OCI-LY3 (cell line): Measurements from ENCODE around the gene LMBR1.

ENCODE experiments used
- H2AFZ ChIP-seq: fragments of 200-600, 300-600 bp; shearing (Covaris generic); 2 replicates; pipeline ENCODE4 v1.6.0; 2014; ENCODE audit warnings: antibody characterized with exemption, low read depth, low read length
- H3K27ac ChIP-seq: fragments of 200-600, 300-600 bp; sonication (generic); 2 replicates; pipeline ENCODE4 v1.5.1; 2014; ENCODE audit warnings: mild to moderate bottlenecking, low read length, moderate library complexity, mixed read lengths
- H3K27me3 ChIP-seq: fragments of 200-600, 300-600 bp; sonication (generic); 2 replicates; pipeline ENCODE4 v1.6.1; 2014; ENCODE audit warnings: low read depth, low read length, mixed read lengths
- H3K36me3 ChIP-seq: fragments of 200-600, 300-600 bp; sonication (generic); replicated peaks from 2 replicates; pipeline ENCODE3; 2014; ENCODE audit warnings: low read depth, low read length, mixed read lengths
- H3K4me1 ChIP-seq: fragments of 300-600, 200-600 bp; sonication (generic); 2 replicates; pipeline ENCODE4 v1.6.1; 2014; ENCODE audit warnings: low read length, mixed read lengths
- H3K4me2 ChIP-seq: fragments of 200-600, 300-600 bp; sonication (generic); 2 replicates; pipeline ENCODE4 v1.6.1; 2014; ENCODE audit warnings: low read length, mixed read lengths
- H3K4me3 ChIP-seq: fragments of 300-600, 200-600 bp; sonication (generic); 2 replicates; pipeline ENCODE4 v1.5.1; 2014; ENCODE audit warnings: antibody characterized with exemption, mild to moderate bottlenecking, low read length, moderate library complexity
- H3K79me2 ChIP-seq: fragments of 300-600, 200-600 bp; shearing (Covaris generic); 2 replicates; pipeline ENCODE4 v1.6.1; 2014; ENCODE audit warnings: mild to moderate bottlenecking, low read length, mixed read lengths
- H3K9ac ChIP-seq: fragments of 300-600, 200-600 bp; shearing (Covaris generic); 2 replicates; pipeline ENCODE4 v1.6.0; 2014; ENCODE audit warnings: mild to moderate bottlenecking, low read length, moderate library complexity
- H3K9me3 ChIP-seq: fragments of 200-600, 300-600 bp; shearing (Covaris generic); 2 replicates; pipeline ENCODE4 v1.6.1; 2014; ENCODE audit warnings: low read length, mixed read lengths; ENCODE audit not compliant: insufficient read depth
- H4K20me1 ChIP-seq: fragments of 200-600, 300-600 bp; sonication (generic); 2 replicates; pipeline ENCODE4 v1.6.1; 2016; ENCODE audit warnings: low read length, mixed read lengths; ENCODE audit not compliant: insufficient read depth
- EZH2phosphoT487 ChIP-seq: fragments of 200-600 bp; shearing (Covaris generic); IDR thresholded peaks from 2 replicates; pipeline ENCODE4 v1.6.1; 2018; ENCODE audit warnings: antibody characterized with exemption, mixed run types, low read depth
- TF ChIP-seq, protein P1 (sequence below): fragments of 200-600, 300-600 bp; sonication (generic); IDR thresholded peaks from 2 replicates; pipeline ENCODE4 v1.5.1; 2014; ENCODE audit warnings: antibody characterized with exemption, low read length, low read depth

Gene LMBR1

DNA sequence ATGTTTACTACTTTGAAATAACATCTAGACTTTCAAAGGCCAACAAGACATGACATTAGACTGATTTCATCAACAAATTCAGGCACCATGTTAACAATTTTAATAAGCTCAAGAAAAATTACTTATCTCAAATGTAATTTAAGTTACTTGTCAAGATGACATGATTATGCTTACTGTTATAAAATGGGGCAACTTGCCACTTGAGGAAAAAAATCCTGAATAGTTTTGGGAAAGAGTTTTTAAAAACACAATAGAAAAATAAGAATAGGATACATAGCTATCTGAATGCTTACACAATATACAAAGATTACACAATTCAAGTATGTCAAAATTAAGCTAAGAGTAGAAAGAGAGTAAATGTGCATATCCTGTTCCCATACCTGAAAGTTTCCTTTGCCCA is 167.0 kb downstream of the LMBR1 start:
- no peak overlapping the region for H3K27ac ChIP-seq
- no peaks in the 10 kb centered on the region for H3K79me2 ChIP-seq
- no peak overlapping the region for H2AFZ ChIP-seq
- H3K4me2 ChIP-seq = no peak overlapping the region
- no peak overlapping the region for H3K4me3 ChIP-seq
- no peaks in the 10 kb centered on the region for H3K9me3 ChIP-seq
- no peaks in the 10 kb centered on the region for H4K20me1 ChIP-seq
- no peaks in the 10 kb centered on the region for H3K27me3 ChIP-seq
- no peaks in the 10 kb centered on the region for H3K4me1 ChIP-seq
- peaks cover 4% of the 10 kb centered on the region for H3K36me3 ChIP-seq
- TF ChIP-seq EZH2phosphoT487 = no peak
- TF ChIP-seq, protein P1, sequence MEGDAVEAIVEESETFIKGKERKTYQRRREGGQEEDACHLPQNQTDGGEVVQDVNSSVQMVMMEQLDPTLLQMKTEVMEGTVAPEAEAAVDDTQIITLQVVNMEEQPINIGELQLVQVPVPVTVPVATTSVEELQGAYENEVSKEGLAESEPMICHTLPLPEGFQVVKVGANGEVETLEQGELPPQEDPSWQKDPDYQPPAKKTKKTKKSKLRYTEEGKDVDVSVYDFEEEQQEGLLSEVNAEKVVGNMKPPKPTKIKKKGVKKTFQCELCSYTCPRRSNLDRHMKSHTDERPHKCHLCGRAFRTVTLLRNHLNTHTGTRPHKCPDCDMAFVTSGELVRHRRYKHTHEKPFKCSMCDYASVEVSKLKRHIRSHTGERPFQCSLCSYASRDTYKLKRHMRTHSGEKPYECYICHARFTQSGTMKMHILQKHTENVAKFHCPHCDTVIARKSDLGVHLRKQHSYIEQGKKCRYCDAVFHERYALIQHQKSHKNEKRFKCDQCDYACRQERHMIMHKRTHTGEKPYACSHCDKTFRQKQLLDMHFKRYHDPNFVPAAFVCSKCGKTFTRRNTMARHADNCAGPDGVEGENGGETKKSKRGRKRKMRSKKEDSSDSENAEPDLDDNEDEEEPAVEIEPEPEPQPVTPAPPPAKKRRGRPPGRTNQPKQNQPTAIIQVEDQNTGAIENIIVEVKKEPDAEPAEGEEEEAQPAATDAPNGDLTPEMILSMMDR = no peak
- no peak overlapping the region for H3K9ac ChIP-seq

- Histone ChIP-seq H3K27me3 (no peaks in the 10 kb centered on the region), H3K27ac (no peak overlapping the region), H3K4me2 (no peak overlapping the region), H3K4me3 (no peak overlapping the region), H3K79me2 (no peaks in the 10 kb centered on the region), H2AFZ (no peak overlapping the region), H3K4me1 (no peaks in the 10 kb centered on the region), H3K36me3 (peaks cover 4% of the 10 kb centered on the region), H4K20me1 (no peaks in the 10 kb centered on the region), H3K9ac (no peak overlapping the region), H3K9me3 (no peaks in the 10 kb centered on the region)
- TF ChIP-seq, protein P1 = no peak
- no peak for TF ChIP-seq EZH2phosphoT487
Observed at GRCh38 chr7:156725073-156725472, 167.9 kb downstream of the LMBR1 start.

DNA sequence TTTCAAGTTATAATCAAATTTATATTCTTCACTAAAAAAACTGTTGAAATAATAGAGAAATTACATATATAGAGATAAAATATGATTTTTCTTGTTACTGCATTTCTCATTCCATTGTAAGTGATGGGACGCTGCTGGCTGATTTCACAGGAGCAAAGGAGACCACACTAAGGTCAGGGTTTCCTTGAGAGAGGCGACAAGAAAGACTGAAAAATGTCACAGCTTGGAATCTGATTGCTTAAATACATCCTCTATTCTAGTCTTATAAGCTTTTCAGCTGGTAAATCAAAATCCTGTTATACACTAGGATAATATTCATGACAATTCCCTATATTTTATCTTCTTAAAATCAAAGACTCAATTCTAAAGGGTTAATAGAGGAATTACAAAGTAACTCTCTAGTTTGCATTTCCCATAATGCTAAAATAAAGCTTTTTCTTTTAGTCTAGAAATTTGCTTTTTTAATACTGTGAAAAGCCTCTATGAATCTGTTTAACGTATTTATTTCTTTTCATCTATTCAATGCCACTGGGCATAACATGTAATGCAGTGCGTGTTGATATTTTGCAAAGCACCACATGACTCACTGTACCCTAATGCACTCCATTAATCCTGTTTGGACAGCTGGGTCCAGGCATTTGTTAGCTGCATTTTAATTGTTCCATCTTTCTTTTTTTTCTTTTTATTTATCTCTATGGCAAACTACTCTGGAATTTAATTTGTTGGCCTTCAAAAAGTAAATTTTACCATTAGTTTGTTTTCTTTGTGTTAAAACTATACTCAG is 170.7 kb downstream of the LMBR1 start:
- Histone ChIP-seq H3K4me1 (no peaks in the 10 kb centered on the region), H3K27me3 (no peaks in the 10 kb centered on the region), H3K4me3 (no peak overlapping the region), H3K79me2 (no peaks in the 10 kb centered on the region), H4K20me1 (no peaks in the 10 kb centered on the region), H3K4me2 (no peak overlapping the region), H3K9me3 (no peaks in the 10 kb centered on the region), H2AFZ (no peak overlapping the region), H3K36me3 (peaks cover 4% of the 10 kb centered on the region), H3K27ac (no peak overlapping the region), H3K9ac (no peak overlapping the region)
- TF ChIP-seq, protein P1 = no peak
- no peak for TF ChIP-seq EZH2phosphoT487

GRCh38 chr7:156703773-156704482 is 189.1 kb downstream of the LMBR1 start:
- Histone ChIP-seq H2AFZ (no peak overlapping the region), H3K36me3 (peaks cover 14% of the 10 kb centered on the region), H3K27ac (no peak overlapping the region), H3K4me2 (no peak overlapping the region), H3K4me3 (no peak overlapping the region), H3K9me3 (no peaks in the 10 kb centered on the region), H3K4me1 (0 out of 2 replicates have a peak, but pooled peaks cover 2% of the 10 kb centered on the region), H4K20me1 (no peaks in the 10 kb centered on the region), H3K9ac (no peak overlapping the region), H3K27me3 (no peaks in the 10 kb centered on the region), H3K79me2 (0 out of 2 replicates have a peak, but pooled peaks cover 5% of the 10 kb centered on the region)
- TF ChIP-seq, protein P1 = no peak
- TF ChIP-seq EZH2phosphoT487 = no peak
